ENCODE measurements around the gene ARL5C. TPM values are rescaled to one million over a fixed set of nuclear protein-coding genes. Genes with fewer than 3 reads are reported as not detected.

The ARL5C gene, protein sequence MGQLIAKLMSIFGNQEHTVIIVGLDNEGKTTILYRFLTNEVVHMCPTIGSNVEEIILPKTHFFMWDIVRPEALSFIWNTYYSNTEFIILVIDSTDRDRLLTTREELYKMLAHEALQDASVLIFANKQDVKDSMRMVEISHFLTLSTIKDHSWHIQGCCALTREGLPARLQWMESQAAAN
- polyA plus RNA-seq (2013, experiment 1 of 4) = not detected
- not detected for polyA plus RNA-seq (2013, experiment 2 of 4)
- polyA plus RNA-seq (2013, experiment 3 of 4) = not detected
- not detected for polyA plus RNA-seq (2013, experiment 4 of 4)

DNA sequence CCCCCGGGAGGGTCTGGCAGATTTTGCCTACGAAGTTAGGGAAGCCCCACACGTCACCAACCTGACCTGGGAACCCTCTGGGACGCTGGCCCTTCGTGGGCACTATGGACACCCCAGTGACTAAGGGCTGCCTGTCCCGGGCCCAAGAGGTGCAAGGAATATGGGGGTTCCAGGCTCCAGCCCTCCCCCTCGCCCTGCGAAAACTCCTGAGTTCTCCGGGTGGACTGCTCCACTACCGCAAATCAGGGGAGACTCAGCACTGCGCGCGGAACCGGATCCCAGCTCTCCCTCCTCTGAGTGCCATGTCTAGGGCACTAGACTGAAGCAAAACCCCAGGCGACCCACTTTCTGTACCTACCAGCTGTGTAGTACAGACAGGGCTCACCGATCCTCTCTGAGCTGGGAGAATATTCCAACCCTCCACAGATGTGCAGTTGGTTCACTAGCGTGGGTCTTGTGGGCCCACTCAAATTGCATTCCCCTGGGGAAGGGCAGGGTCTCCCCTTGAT lies at the start of gene ARL5C:
Gene ARL5C (minus strand): TSS at position 321 of the 509 bp plus-strand sequence. CDS start 401 bp downstream, outside the sequence.
- H3K27ac ChIP-seq (ENCODE audit: insufficient read depth, low read depth, low read length, poor library complexity, severe bottlenecking) = no peak within 1 kb of the TSS
- WGBS, 2 experiments = 84 to 87% methylated on average over 17 of the region's 17 CpGs
- peaks cover 26% of the 10 kb centered on the region for H3K27me3 ChIP-seq (ENCODE audit: control insufficient read depth, insufficient read depth, low read length, poor library complexity, severe bottlenecking)
- H3K9me3 ChIP-seq (ENCODE audit: control insufficient read depth, low read length) = no peaks in the 10 kb centered on the region
- H3K4me1 ChIP-seq (ENCODE audit: control insufficient read depth, insufficient read depth, low read length) = peaks cover 3% of the 10 kb centered on the region
- H3K36me3 ChIP-seq (ENCODE audit: control insufficient read depth, insufficient read depth, low read length) = no peaks in the 10 kb centered on the region
- peak within 1 kb of the TSS; percentile 62 for H3K4me3 ChIP-seq (ENCODE audit: insufficient read depth, low read depth, low read length)

DNA sequence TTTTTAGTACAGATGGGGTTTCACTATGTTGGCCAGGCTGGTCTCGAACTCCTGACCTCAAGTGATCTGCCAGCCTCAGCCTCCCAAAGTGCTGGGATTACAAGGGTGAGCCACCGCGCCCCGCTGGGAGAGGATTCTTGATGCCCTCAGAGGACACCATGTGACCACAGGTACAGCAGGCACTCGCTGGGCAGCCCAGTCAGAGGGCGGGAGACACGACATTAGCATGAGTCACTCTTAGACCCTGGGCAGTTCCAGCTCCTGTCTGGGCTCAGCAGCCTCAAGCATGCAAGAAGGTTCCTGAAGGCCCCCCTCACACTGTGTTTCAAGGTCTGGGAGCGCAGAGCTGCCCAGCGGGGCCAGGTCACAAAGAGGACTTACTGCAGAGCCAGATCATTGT lies 47.9 kb upstream of the ARL5C start:
- Histone ChIP-seq H3K9me3 (ENCODE audit: control insufficient read depth, low read length) (no peaks in the 10 kb centered on the region), H3K27ac (ENCODE audit: insufficient read depth, low read depth, low read length, poor library complexity, severe bottlenecking) (no peak overlapping the region), H3K27me3 (ENCODE audit: control insufficient read depth, insufficient read depth, low read length, poor library complexity, severe bottlenecking) (peaks cover 41% of the 10 kb centered on the region), H3K4me3 (ENCODE audit: insufficient read depth, low read depth, low read length) (no peak overlapping the region), H3K4me1 (ENCODE audit: control insufficient read depth, insufficient read depth, low read length) (peaks cover 16% of the 10 kb centered on the region), H3K36me3 (ENCODE audit: control insufficient read depth, insufficient read depth, low read length) (no peaks in the 10 kb centered on the region)
- whole genome bisulfite sequencing, 2 experiments = 72 to 75% methylated on average over 9 of the region's 9 CpGs

- peaks cover 22% of the 10 kb centered on the region for H3K4me1 ChIP-seq (ENCODE audit: control insufficient read depth, insufficient read depth, low read length)
- no peaks in the 10 kb centered on the region for H3K9me3 ChIP-seq (ENCODE audit: control insufficient read depth, low read length)
- peaks cover 35% of the 10 kb centered on the region for H3K27me3 ChIP-seq (ENCODE audit: control insufficient read depth, insufficient read depth, low read length, poor library complexity, severe bottlenecking)
- no peak overlapping the region for H3K27ac ChIP-seq (ENCODE audit: insufficient read depth, low read depth, low read length, poor library complexity, severe bottlenecking)
- 70 to 74% methylated on average over 16 of the region's 16 CpGs for WGBS, 2 experiments
- no peak overlapping the region for H3K4me3 ChIP-seq (ENCODE audit: insufficient read depth, low read depth, low read length)
- H3K36me3 ChIP-seq (ENCODE audit: control insufficient read depth, insufficient read depth, low read length) = no peaks in the 10 kb centered on the region
Measured at GRCh38 chr17:39212841-39213480, 47.0 kb upstream of the ARL5C start.

GRCh38 chr17:39212195-39212810 lies 46.3 kb upstream of the ARL5C start:
- H3K36me3 ChIP-seq (ENCODE audit: control insufficient read depth, insufficient read depth, low read length) = no peaks in the 10 kb centered on the region
- peaks cover 22% of the 10 kb centered on the region for H3K4me1 ChIP-seq (ENCODE audit: control insufficient read depth, insufficient read depth, low read length)
- H3K27me3 ChIP-seq (ENCODE audit: control insufficient read depth, insufficient read depth, low read length, poor library complexity, severe bottlenecking) = peaks cover 29% of the 10 kb centered on the region
- H3K27ac ChIP-seq (ENCODE audit: insufficient read depth, low read depth, low read length, poor library complexity, severe bottlenecking) = no peak overlapping the region
- WGBS, 2 experiments = 87 to 91% methylated on average over 11 of the region's 11 CpGs
- H3K9me3 ChIP-seq (ENCODE audit: control insufficient read depth, low read length) = no peaks in the 10 kb centered on the region
- no peak overlapping the region for H3K4me3 ChIP-seq (ENCODE audit: insufficient read depth, low read depth, low read length)

DNA sequence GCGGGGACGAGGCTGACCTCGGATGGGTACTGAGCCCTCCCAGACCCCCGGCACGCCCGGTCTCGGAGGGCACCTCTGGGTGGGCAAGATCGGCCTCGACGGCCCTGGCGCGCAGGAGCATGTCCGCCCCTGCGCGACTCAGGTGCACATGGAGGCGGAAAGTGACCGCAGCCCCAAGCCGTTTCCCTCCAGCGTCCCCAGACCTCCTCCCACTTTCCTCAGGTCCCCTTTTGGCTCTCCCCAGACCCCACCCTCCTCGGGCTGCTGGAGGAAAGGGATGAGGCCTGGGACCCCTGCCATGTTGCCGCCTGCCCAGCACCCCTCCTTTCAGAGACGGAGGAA lies 44.1 kb upstream of the ARL5C start:
- H3K9me3 ChIP-seq (ENCODE audit: control insufficient read depth, low read length) = no peaks in the 10 kb centered on the region
- WGBS, 2 experiments = 21% methylated on average over 22 of the region's 22 CpGs
- peaks cover 2% of the 10 kb centered on the region for H3K36me3 ChIP-seq (ENCODE audit: control insufficient read depth, insufficient read depth, low read length)
- peaks cover 25% of the 10 kb centered on the region for H3K27me3 ChIP-seq (ENCODE audit: control insufficient read depth, insufficient read depth, low read length, poor library complexity, severe bottlenecking)
- H3K4me3 ChIP-seq (ENCODE audit: insufficient read depth, low read depth, low read length) = peak overlapping the region; percentile 18
- H3K4me1 ChIP-seq (ENCODE audit: control insufficient read depth, insufficient read depth, low read length) = peaks cover 22% of the 10 kb centered on the region
- H3K27ac ChIP-seq (ENCODE audit: insufficient read depth, low read depth, low read length, poor library complexity, severe bottlenecking) = no peak overlapping the region

GRCh38 chr17:39209317-39210092 lies 43.5 kb upstream of the ARL5C start:
- Histone ChIP-seq H3K36me3 (ENCODE audit: control insufficient read depth, insufficient read depth, low read length) (peaks cover 8% of the 10 kb centered on the region), H3K4me3 (ENCODE audit: insufficient read depth, low read depth, low read length) (peak overlapping the region; percentile 18), H3K27me3 (ENCODE audit: control insufficient read depth, insufficient read depth, low read length, poor library complexity, severe bottlenecking) (peaks cover 25% of the 10 kb centered on the region), H3K9me3 (ENCODE audit: control insufficient read depth, low read length) (no peaks in the 10 kb centered on the region), H3K27ac (ENCODE audit: insufficient read depth, low read depth, low read length, poor library complexity, severe bottlenecking) (no peak overlapping the region), H3K4me1 (ENCODE audit: control insufficient read depth, insufficient read depth, low read length) (peaks cover 22% of the 10 kb centered on the region)
- 9 to 11% methylated on average over 39 of the region's 39 CpGs for WGBS, 2 experiments

DNA sequence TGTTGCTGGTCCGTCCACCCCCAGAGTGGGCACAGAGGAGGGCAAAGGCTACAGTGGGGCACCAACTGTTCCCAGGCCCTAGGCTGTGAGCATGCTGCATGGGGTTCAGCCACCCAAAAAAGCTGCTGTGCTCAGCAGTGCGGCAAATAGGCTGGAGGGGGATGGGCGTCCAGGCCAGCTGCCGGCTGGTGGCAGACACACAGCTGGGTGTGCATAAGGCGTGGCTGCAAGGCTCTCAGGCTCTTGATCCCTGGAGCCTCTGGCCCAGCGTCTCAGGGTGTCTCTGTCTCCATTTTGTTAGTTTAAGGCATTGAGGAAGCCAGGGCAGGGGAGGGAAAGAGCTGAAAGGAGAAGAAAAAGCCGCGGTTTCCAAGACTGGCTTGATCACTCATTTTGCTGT lies 42.9 kb upstream of the ARL5C start:
- no peak overlapping the region for H3K4me3 ChIP-seq (ENCODE audit: insufficient read depth, low read depth, low read length)
- no peak overlapping the region for H3K27ac ChIP-seq (ENCODE audit: insufficient read depth, low read depth, low read length, poor library complexity, severe bottlenecking)
- WGBS, 2 experiments = 60 to 65% methylated on average over 8 of the region's 8 CpGs
- H3K9me3 ChIP-seq (ENCODE audit: control insufficient read depth, low read length) = no peaks in the 10 kb centered on the region
- peaks cover 22% of the 10 kb centered on the region for H3K4me1 ChIP-seq (ENCODE audit: control insufficient read depth, insufficient read depth, low read length)
- H3K27me3 ChIP-seq (ENCODE audit: control insufficient read depth, insufficient read depth, low read length, poor library complexity, severe bottlenecking) = peaks cover 25% of the 10 kb centered on the region
- peaks cover 14% of the 10 kb centered on the region for H3K36me3 ChIP-seq (ENCODE audit: control insufficient read depth, insufficient read depth, low read length)

DNA sequence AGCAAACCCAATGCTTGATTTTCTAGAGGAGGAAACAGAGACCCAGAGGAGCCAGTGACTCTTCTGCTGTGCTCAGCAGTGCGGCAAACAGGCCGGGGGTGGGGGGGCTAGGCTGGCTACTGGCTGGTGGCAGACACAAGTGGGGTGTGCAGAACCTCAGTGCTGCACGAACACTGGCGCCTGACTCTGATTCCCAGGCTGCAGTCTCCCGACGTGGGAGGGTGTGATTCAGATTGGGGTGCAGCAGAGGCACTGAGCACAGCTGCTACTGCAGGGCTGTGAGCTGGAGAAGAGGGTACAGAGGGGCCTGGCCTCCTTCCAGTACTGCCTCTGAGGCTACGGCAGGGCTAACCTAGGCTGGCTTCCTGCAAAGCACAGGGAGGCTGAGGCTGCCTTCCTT lies 42.2 kb upstream of the ARL5C start:
- WGBS, 2 experiments = 82 to 84% methylated on average over 7 of the region's 7 CpGs
- Histone ChIP-seq H3K36me3 (ENCODE audit: control insufficient read depth, insufficient read depth, low read length) (peaks cover 21% of the 10 kb centered on the region), H3K27me3 (ENCODE audit: control insufficient read depth, insufficient read depth, low read length, poor library complexity, severe bottlenecking) (peaks cover 25% of the 10 kb centered on the region)

GRCh38 chr17:39205112-39205526 lies 39.2 kb upstream of the ARL5C start:
- Histone ChIP-seq H3K27ac (ENCODE audit: insufficient read depth, low read depth, low read length, poor library complexity, severe bottlenecking) (no peak overlapping the region), H3K4me3 (ENCODE audit: insufficient read depth, low read depth, low read length) (no peak overlapping the region), H3K27me3 (ENCODE audit: control insufficient read depth, insufficient read depth, low read length, poor library complexity, severe bottlenecking) (peaks cover 16% of the 10 kb centered on the region), H3K9me3 (ENCODE audit: control insufficient read depth, low read length) (no peaks in the 10 kb centered on the region), H3K4me1 (ENCODE audit: control insufficient read depth, insufficient read depth, low read length) (peaks cover 23% of the 10 kb centered on the region), H3K36me3 (ENCODE audit: control insufficient read depth, insufficient read depth, low read length) (peaks cover 38% of the 10 kb centered on the region)
- WGBS, 2 experiments = 97% methylated on average over 3 of the region's 3 CpGs

More for the DNA sequence above, 42.2 kb upstream of the ARL5C start:
- H3K4me1 ChIP-seq (ENCODE audit: control insufficient read depth, insufficient read depth, low read length) = peaks cover 22% of the 10 kb centered on the region
- no peak overlapping the region for H3K4me3 ChIP-seq (ENCODE audit: insufficient read depth, low read depth, low read length)
- H3K9me3 ChIP-seq (ENCODE audit: control insufficient read depth, low read length) = no peaks in the 10 kb centered on the region
- H3K27ac ChIP-seq (ENCODE audit: insufficient read depth, low read depth, low read length, poor library complexity, severe bottlenecking) = no peak overlapping the region

Measured in ectodermal cell (in vitro differentiated cells).